IMR-90 (cell line): Measurements from ENCODE around the gene CCNT2. TPM values are rescaled to one million over a fixed set of nuclear protein-coding genes. Genes with fewer than 3 reads are reported as not detected.

Experiments
- polyA plus RNA-seq, 3 experiments: library from polyadenylated mRNA; depleted of rRNA; stranded (reverse); fragments of >200 nt; gene quantifications; 2 replicates each; pipeline ENCODE4 v1.2.3, GENCODE V29; 2012; ENCODE audit warnings: low replicate concordance in 1 of 3
- total RNA-seq: library from RNA; depleted of rRNA; stranded (reverse); fragments of >200 nt; gene quantifications from 2 replicates; pipeline ENCODE4 v1.2.3, GENCODE V29; 2012; rRNA removed

The CCNT2 gene
- total and polyA plus RNA-seq, 2 of the 4 experiments (the other 2 are of a cell fraction), result 8.8 to 44.6 TPM

Other genes starting within 250 kb of the CCNT2 start
- gene TMEM163, start 199.8 kb upstream of the CCNT2 start, total RNA-seq, result not detected in 2 replicates
- not detected in 2 replicates for gene TMEM163, start 199.8 kb upstream of the CCNT2 start, polyA plus RNA-seq (2012; rRNA removed)
- not detected in 2 replicates for gene ACMSD, start 80.2 kb upstream of the CCNT2 start, total RNA-seq
- not detected in 2 replicates for gene ACMSD, start 80.2 kb upstream of the CCNT2 start, polyA plus RNA-seq (2012; rRNA removed)
- not detected in 2 replicates for gene MAP3K19, start 128.6 kb downstream of the CCNT2 start, total RNA-seq
- gene MAP3K19, start 128.6 kb downstream of the CCNT2 start, polyA plus RNA-seq (2012; rRNA removed), result not detected in 2 replicates
- gene RAB3GAP1, start 133.5 kb downstream of the CCNT2 start, total RNA-seq, result 65.8 and 85.5 TPM in 2 replicates
- 16.2 and 21.2 TPM in 2 replicates for gene RAB3GAP1, start 133.5 kb downstream of the CCNT2 start, polyA plus RNA-seq (2012; rRNA removed)